Measurements from ENCODE around the gene STK4.
A peak's percentile ranks its signal among the peaks of the same experiment; 100 is the strongest.

The STK4 gene

GRCh38 chr20:44966030-44966961 lies at the start of gene STK4:
STK4 (plus strand) TSS chr20:44966512; CDS start chr20:44966569, 57 bp downstream.
- peak; percentile 88 for DNase-seq

DNA sequence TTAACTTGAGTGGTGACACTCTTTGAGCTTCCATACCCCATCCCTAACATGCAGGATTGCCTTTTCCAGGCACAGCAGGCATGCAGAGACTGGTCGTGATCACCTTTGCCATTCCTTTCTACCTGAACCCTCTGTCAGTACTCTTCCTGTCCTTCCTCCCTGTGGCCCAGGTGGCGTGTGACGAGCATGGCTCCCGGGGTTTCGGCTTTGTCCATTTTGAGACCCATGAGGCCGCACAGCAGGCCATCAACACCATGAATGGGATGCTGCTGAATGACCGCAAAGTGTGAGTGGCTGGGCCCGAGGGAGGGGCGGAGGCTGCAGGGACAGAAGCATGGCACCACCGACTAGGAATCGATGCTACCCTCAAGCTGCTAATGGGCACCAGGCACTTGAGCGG lies 49.7 kb upstream of the STK4 start:
- no peak for DNase-seq

GRCh38 chr20:44917399-44917798 lies 48.9 kb upstream of the STK4 start:
- DNase-seq: no peak

- no peak for DNase-seq
These were observed 48.0 kb upstream of the STK4 start for GRCh38 chr20:44918342-44918741.

GRCh38 chr20:44918761-44919160 lies 47.6 kb upstream of the STK4 start:
- no peak for DNase-seq

- DNase-seq: no peak
These were observed 44.9 kb upstream of the STK4 start for GRCh38 chr20:44921447-44921846.

GRCh38 chr20:44924541-44924940 lies 41.8 kb upstream of the STK4 start:
- no peak for DNase-seq

GRCh38 chr20:44928595-44928994 lies 37.7 kb upstream of the STK4 start:
- no peak for DNase-seq

- no peak for DNase-seq
These were observed 35.7 kb upstream of the STK4 start for GRCh38 chr20:44930517-44931168.

GRCh38 chr20:44931911-44932310 lies 34.4 kb upstream of the STK4 start:
- DNase-seq: no peak

GRCh38 chr20:44932916-44933315 lies 33.4 kb upstream of the STK4 start:
- DNase-seq: no peak

DNA sequence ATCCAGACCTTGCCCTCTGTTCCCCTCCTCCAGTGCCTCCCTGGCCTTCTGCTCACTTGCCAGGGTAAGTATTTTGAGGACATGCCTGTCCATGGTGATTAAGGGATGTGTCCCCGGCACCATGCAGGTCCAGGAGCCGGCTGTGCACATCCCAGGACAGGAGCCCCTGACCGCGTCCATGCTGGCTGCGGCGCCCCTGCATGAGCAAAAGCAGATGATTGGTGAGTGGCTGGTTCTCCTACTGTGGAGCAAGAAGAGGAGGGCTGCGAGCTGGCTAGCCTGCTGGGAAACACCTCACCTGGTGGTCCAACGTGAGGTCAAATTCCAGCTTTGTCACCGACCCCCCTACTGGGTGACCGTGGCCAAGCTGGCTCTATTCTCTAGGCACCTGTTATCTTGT lies 29.8 kb upstream of the STK4 start:
- no peak for DNase-seq

GRCh38 chr20:44938637-44939036 lies 27.7 kb upstream of the STK4 start:
- DNase-seq: no peak

GRCh38 chr20:44941120-44941691 lies 25.1 kb upstream of the STK4 start:
- DNase-seq: no peak

GRCh38 chr20:44942264-44942973 lies 23.9 kb upstream of the STK4 start:
- no peak for DNase-seq

DNA sequence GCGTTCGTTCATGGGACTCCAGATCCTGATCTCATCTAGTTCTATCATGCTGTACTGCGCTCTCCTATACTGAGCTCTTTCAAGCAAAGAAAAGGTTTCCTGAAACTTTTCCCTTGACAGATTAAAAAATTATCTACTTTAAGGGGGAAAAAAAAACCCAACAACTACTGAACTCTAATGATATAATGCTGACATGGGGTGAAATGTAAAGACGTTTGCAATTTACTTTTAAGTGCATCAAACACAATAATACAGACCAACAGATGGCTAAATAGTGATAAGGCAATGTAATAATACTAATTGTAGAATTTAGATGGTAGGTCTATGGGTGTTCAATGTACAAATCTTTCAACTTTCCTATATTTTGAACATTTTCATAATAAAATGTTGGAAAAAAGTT lies 22.5 kb upstream of the STK4 start:
- DNase-seq: no peak

DNA sequence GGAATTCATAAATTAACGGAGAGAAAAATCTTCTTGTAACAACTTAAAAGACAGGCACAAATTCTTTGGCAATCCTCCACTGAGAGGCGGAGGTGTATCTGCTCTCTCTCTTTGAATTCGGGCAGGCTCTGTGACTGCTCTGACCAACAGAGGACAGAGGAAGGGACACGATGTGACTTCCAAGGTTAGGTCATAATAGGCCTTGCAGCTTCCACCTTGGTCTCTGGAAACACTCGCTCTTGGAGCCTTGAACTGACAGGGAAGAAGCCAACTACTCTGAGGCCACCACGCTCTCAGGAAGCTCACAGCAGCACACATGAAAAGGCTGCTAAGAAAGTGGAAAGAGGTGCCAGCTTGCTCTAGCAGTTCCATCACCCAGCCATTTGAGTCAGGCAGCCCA lies 21.1 kb upstream of the STK4 start:
- no peak for DNase-seq

- DNase-seq: no peak
These were observed 19.9 kb upstream of the STK4 start for GRCh38 chr20:44946271-44946852.

DNA sequence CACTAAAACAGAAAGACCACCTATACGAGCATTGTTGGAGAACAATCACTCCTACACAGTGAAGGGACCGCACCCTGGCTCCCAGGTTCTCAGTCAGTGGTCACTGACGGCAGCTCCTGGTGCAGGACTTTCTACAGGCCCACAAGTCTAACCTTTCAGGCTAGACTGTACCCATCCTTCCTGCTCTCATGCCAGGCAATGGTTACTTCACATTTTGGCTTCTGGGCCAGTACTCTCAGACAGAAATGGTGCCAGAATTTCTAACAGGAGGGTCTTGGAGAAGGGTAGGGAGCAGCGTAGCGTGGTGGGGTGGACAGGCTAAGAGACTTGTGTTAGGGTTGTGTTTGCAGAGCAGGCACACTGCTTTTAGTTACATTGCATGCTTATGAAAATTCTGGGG lies 18.2 kb upstream of the STK4 start:
- no peak for DNase-seq

DNA sequence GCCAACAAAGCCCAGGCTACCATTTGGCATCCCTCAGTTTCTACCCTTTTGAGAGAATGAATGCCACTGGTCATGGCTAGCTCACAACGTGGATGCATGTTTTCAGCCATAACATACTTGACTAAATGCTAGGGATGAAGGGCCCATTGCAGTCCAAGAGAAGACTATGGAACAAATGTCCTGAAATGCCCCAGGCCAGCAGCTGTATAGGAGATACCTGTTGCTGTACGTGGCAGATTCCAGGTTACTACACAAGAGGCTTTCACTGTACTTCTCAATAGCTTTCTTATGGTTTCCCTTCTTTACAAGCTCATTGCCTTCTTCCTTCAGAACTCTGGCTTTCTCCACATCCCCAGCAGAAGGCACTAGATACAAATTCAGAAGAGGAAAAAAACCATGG lies 17.8 kb upstream of the STK4 start:
- no peak for DNase-seq

DNA sequence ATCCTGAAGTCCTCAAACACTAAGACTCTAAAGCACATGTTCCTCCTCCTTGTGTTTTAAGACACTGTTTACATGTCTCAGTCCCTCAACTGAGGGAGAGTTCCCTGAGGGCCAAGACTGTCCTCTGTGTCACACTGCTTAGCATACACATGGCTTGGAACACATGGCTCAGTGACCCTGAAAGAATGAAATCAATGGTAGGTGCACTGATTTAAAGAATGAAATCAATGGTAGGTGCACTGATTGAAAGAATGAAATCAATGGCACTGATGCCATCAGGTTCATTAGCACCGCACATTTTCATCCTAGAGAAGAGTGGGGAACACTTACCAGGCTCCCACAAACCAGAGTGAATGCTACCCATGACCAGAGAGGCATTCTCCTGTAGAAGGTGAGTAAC lies 15.9 kb upstream of the STK4 start:
- no peak for DNase-seq

DNA sequence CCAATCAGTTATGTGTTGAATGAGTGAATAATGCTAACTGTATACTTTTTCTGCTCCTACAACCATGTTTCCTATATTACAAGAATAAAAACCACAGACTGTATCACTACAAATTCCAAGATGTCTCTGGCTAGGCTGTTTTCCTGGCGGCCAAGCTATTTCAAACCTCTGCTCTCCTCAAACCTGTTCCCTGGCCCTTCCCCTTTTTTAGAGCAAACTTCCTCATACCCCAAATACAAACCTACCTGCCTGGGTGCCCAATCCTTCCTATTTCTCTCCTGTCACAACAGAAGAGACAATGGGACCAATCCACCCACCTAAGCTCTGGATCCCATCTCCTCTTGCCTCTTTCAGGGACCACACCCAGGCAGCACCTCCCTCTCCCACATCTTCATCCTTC lies 13.6 kb upstream of the STK4 start:
- DNase-seq: no peak

GRCh38 chr20:44954211-44954610 lies 12.1 kb upstream of the STK4 start:
- DNase-seq: no peak
